HEK293 (cell line): ENCODE measurements around the gene CROCC.
A peak's percentile ranks its signal among the peaks of the same experiment; 100 is the strongest.

Source experiments
- BCL6B ChIP-seq: fragments of 450-650 bp; formaldehyde crosslinking; IDR thresholded peaks from 2 replicates; pipeline ENCODE4 v1.5.1; 2017; ENCODE audit warnings: missing biosample characterization, missing genetic modification characterization
- ELK4 ChIP-seq: IDR thresholded peaks from 2 replicates; pipeline ENCODE4 v1.6.1; 2011; ENCODE audit warnings: mild to moderate bottlenecking, low read depth, low read length, borderline replicate concordance
- FEZF1 ChIP-seq: fragments of 450-650 bp; formaldehyde crosslinking; IDR thresholded peaks from 2 replicates; pipeline ENCODE4 v1.5.1; 2016; ENCODE audit warnings: missing biosample characterization, missing genetic modification characterization
- KLF17 ChIP-seq: fragments of 450-650 bp; formaldehyde crosslinking; IDR thresholded peaks from 2 replicates; pipeline ENCODE4 v1.5.1; 2016; ENCODE audit warnings: missing biosample characterization, missing genetic modification characterization
- PATZ1 ChIP-seq: fragments of 450-650 bp; formaldehyde crosslinking; IDR thresholded peaks from 2 replicates; pipeline ENCODE4 v1.5.1; 2016; ENCODE audit warnings: missing biosample characterization, missing genetic modification characterization
- SCRT2 ChIP-seq: fragments of 450-650 bp; formaldehyde crosslinking; IDR thresholded peaks from 2 replicates; pipeline ENCODE4 v1.5.1; 2016; ENCODE audit warnings: missing biosample characterization, missing genetic modification characterization
- ZBTB10 ChIP-seq: fragments of 450-650 bp; formaldehyde crosslinking; IDR thresholded peaks from 2 replicates; pipeline ENCODE4 v1.5.1; 2016; ENCODE audit warnings: missing biosample characterization, missing genetic modification characterization
- ZBTB11 ChIP-seq: fragments of 450-650 bp; formaldehyde crosslinking; conservative IDR thresholded peaks from 2 replicates; pipeline ENCODE4 v1.5.1; 2016; ENCODE audit warnings: low read depth, missing biosample characterization, missing genetic modification characterization
- ZFHX2 ChIP-seq: fragments of 450-650 bp; formaldehyde crosslinking; conservative IDR thresholded peaks from 2 replicates; pipeline ENCODE4 v1.5.1; 2016; ENCODE audit warnings: missing biosample characterization, missing genetic modification characterization
- ZNF335 ChIP-seq: fragments of 450-650 bp; formaldehyde crosslinking; conservative IDR thresholded peaks from 2 replicates; pipeline ENCODE4 v1.5.1; 2016; ENCODE audit warnings: missing biosample characterization, missing genetic modification characterization
- ZNF549 ChIP-seq: fragments of 450-650 bp; IDR thresholded peaks from 2 replicates; pipeline ENCODE4 v1.5.1; 2018; ENCODE audit warnings: missing biosample characterization, missing genetic modification characterization, mild to moderate bottlenecking, inconsistent platforms, moderate library complexity
- ZNF571 ChIP-seq: fragments of 450-650 bp; formaldehyde crosslinking; IDR thresholded peaks from 2 replicates; pipeline ENCODE4 v1.5.0; 2017; ENCODE audit warnings: missing biosample characterization, missing genetic modification characterization
- ZNF629 ChIP-seq: fragments of 450-650 bp; formaldehyde crosslinking; IDR thresholded peaks from 2 replicates; pipeline ENCODE4 v1.5.1; 2017; ENCODE audit warnings: missing biosample characterization, missing genetic modification characterization
- ZNF654 ChIP-seq: fragments of 450-650 bp; formaldehyde crosslinking; IDR thresholded peaks from 2 replicates; pipeline ENCODE4 v1.5.1; 2016; ENCODE audit warnings: low read depth, missing biosample characterization, missing genetic modification characterization
- ZSCAN18 ChIP-seq: fragments of 450-650 bp; formaldehyde crosslinking; IDR thresholded peaks from 2 replicates; pipeline ENCODE4 v1.5.1; 2016; ENCODE audit warnings: missing biosample characterization, missing genetic modification characterization
- ZSCAN30 ChIP-seq: fragments of 450-650 bp; IDR thresholded peaks from 2 replicates; pipeline ENCODE4 v1.5.1; 2018; ENCODE audit warnings: missing biosample characterization, mild to moderate bottlenecking, missing genetic modification characterization, moderate library complexity

The CROCC gene

GRCh38 chr1:16967095-16967575, 45.4 kb downstream of the CROCC start (continued):
- peak; percentile 63; the same call in 1 of the 2 replicates for TF ChIP-seq KLF17 (tag by site-specific recombination)
- no peak for TF ChIP-seq ZNF571 (tag by site-specific recombination)
- TF ChIP-seq BCL6B (tag by site-specific recombination) = no peak
- TF ChIP-seq ZNF549 (tag by site-specific recombination) = no peak
- no peak for TF ChIP-seq ZBTB11
- TF ChIP-seq ZSCAN30 (tag by site-specific recombination) = no peak
- 0 out of 2 replicates have a peak, but pooled peaks have one; percentile 20 for TF ChIP-seq SCRT2 (tag by site-specific recombination)
- TF ChIP-seq ZNF654 (tag by site-specific recombination) = no peak
- TF ChIP-seq FEZF1 (tag by site-specific recombination) = 0 out of 2 replicates have a peak, but pooled peaks have one; percentile 23
- TF ChIP-seq ZSCAN18 = no peak
- peak; percentile 51; the same call in 1 of the 2 replicates for TF ChIP-seq ZNF335
- peak; percentile 59 for TF ChIP-seq ZNF629 (tag by site-specific recombination)
- TF ChIP-seq ZFHX2 (tag by site-specific recombination) = peak; percentile 46
- 0 out of 2 replicates have a peak, but pooled peaks have one; percentile 22 for TF ChIP-seq ZBTB10 (tag by site-specific recombination)
- peak; percentile 71 for TF ChIP-seq PATZ1 (tag by site-specific recombination)
- TF ChIP-seq ELK4 = no peak
